Measurements from ENCODE around the gene HELT.

DNA sequence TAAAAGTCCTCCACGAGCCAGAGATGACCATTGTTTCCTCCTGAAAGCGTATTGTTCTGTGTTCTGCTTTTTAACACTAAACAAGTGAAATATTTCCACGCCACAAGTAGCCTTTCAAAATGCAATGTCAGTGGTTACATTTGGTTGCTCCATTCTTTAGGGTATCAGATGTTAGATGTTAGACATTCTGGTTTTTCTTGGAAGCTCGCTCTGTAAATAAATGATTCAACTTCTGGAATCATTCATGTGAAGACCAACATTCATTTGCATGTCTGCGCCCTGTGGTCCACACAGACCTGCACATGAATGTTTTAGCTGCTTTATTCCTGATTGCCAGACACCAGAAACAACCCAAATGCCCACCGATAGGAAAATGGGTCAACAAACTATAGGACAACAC, 38.0 kb upstream of the HELT start:
- TF ChIP-seq ZFP30 (CRISPR knock-in tag; IDR thresholded peaks at IDR 0.05) (no peak), SNAI2 (CRISPR knock-in tag; IDR thresholded peaks at IDR 0.05) (no peak), ZFP3 (CRISPR knock-in tag; IDR thresholded peaks at IDR 0.05) (no peak), GLIS3 (CRISPR knock-in tag; IDR thresholded peaks at IDR 0.05) (no peak), ZNF565 (CRISPR knock-in tag; conservative IDR thresholded peaks at IDR 0.05; ENCODE audit: low read depth) (no peak)
